Progenitor cell of endocrine pancreas (in vitro differentiated cells): ENCODE results near the gene MOCS2. TPM values are rescaled to one million over a fixed set of nuclear protein-coding genes. Genes with fewer than 3 reads are reported as not detected.

Experiments used
- DNase-seq: peaks from one replicate; pipeline ENCODE4 v3.0.0; 2021; ENCODE audit warnings: low spot score; ENCODE audit not compliant: unreplicated experiment
- H3K27ac Mint-ChIP-seq: 2 replicates; pipeline ENCODE4 v1.8.0; 2021; ENCODE audit warnings: mild to moderate bottlenecking, moderate library complexity, mixed read lengths
- H3K27me3 Mint-ChIP-seq: 2 replicates; pipeline ENCODE4 v1.8.0; 2021; ENCODE audit warnings: mixed read lengths
- H3K36me3 Mint-ChIP-seq: 2 replicates; pipeline ENCODE4 v1.8.0; 2022; ENCODE audit warnings: mixed read lengths; ENCODE audit not compliant: insufficient read depth
- H3K4me1 Mint-ChIP-seq: 2 replicates; pipeline ENCODE4 v1.8.0; 2021; ENCODE audit warnings: low read depth, mixed read lengths
- H3K4me3 Mint-ChIP-seq: 2 replicates; pipeline ENCODE4 v1.8.0; 2021; ENCODE audit warnings: low read depth, mild to moderate bottlenecking, moderate library complexity, mixed read lengths
- H3K9me3 Mint-ChIP-seq: 2 replicates; pipeline ENCODE4 v1.8.0; 2021; ENCODE audit warnings: low read depth, mixed read lengths
- CTCF ChIP-seq: fragments of 200-600 bp; sonication (generic); IDR thresholded peaks from one replicate; pipeline ENCODE4 v1.5.0; 2021; ENCODE audit warnings: antibody characterized with exemption, mild to moderate bottlenecking; ENCODE audit not compliant: unreplicated experiment
- total RNA-seq: library from RNA; stranded (reverse); gene quantifications from 2 replicates; pipeline ENCODE4 v1.2.1, GENCODE V29; 2021

The MOCS2 gene
- total RNA-seq, 1 donor from 2014 or later: 26.2 TPM

GRCh38 chr5:53083927-53084326 lies 25.6 kb downstream of the MOCS2 start:
- Mint-ChIP-seq H3K27me3 (no peaks in the 10 kb centered on the region), H3K9me3 (no peaks in the 10 kb centered on the region), H3K4me1 (no peaks in the 10 kb centered on the region), H3K27ac (no peak overlapping the region), H3K4me3 (no peak overlapping the region), H3K36me3 (no peaks in the 10 kb centered on the region)
- TF ChIP-seq CTCF: no peak
- DNase-seq: no peak

GRCh38 chr5:53080271-53080670 lies 29.3 kb downstream of the MOCS2 start:
- H3K4me1 Mint-ChIP-seq: no peaks in the 10 kb centered on the region
- TF ChIP-seq CTCF: no peak
- no peaks in the 10 kb centered on the region for H3K27me3 Mint-ChIP-seq
- no peak overlapping the region for H3K27ac Mint-ChIP-seq
- no peak overlapping the region for H3K4me3 Mint-ChIP-seq
- DNase-seq: no peak
- no peaks in the 10 kb centered on the region for H3K36me3 Mint-ChIP-seq
- H3K9me3 Mint-ChIP-seq: no peaks in the 10 kb centered on the region

- no peak for DNase-seq
- Mint-ChIP-seq H3K4me3 (no peak overlapping the region), H3K27me3 (no peaks in the 10 kb centered on the region), H3K27ac (no peak overlapping the region), H3K4me1 (no peaks in the 10 kb centered on the region), H3K36me3 (no peaks in the 10 kb centered on the region), H3K9me3 (no peaks in the 10 kb centered on the region)
- TF ChIP-seq CTCF: no peak
Observed at GRCh38 chr5:53076014-53076583, 33.5 kb downstream of the MOCS2 start.

GRCh38 chr5:53073348-53073747 lies 36.2 kb downstream of the MOCS2 start:
- Mint-ChIP-seq H3K36me3 (no peaks in the 10 kb centered on the region), H3K27me3 (no peaks in the 10 kb centered on the region), H3K9me3 (no peaks in the 10 kb centered on the region), H3K4me1 (no peaks in the 10 kb centered on the region), H3K4me3 (no peak overlapping the region), H3K27ac (no peak overlapping the region)
- no peak for TF ChIP-seq CTCF
- no peak for DNase-seq

- H3K27ac Mint-ChIP-seq: no peak overlapping the region
- no peak overlapping the region for H3K4me3 Mint-ChIP-seq
- H3K27me3 Mint-ChIP-seq: no peaks in the 10 kb centered on the region
- no peak for DNase-seq
- no peaks in the 10 kb centered on the region for H3K9me3 Mint-ChIP-seq
- no peaks in the 10 kb centered on the region for H3K36me3 Mint-ChIP-seq
- TF ChIP-seq CTCF: no peak
- no peaks in the 10 kb centered on the region for H3K4me1 Mint-ChIP-seq
Observed at GRCh38 chr5:53071738-53072137, 37.8 kb downstream of the MOCS2 start.
